Endothelial cell of umbilical vein (primary cell): Measurements from ENCODE around the gene SLC9A1.

Experiments
- EZH2 ChIP-seq: IDR thresholded peaks from 2 replicates; pipeline ENCODE4 v1.6.1; 2012; ENCODE audit warnings: borderline replicate concordance, low read depth, mild to moderate bottlenecking, moderate library complexity, low read length, inconsistent platforms; ENCODE audit not compliant: severe bottlenecking
- FOS ChIP-seq: IDR thresholded peaks from 2 replicates; pipeline ENCODE4 v1.6.1; 2011; ENCODE audit warnings: mild to moderate bottlenecking, low read length, moderate library complexity, borderline replicate concordance; ENCODE audit not compliant: insufficient read depth
- GATA2 ChIP-seq: IDR thresholded peaks from 2 replicates; pipeline ENCODE4 v1.7.0; 2011; ENCODE audit warnings: low read depth, mild to moderate bottlenecking, moderate library complexity, mixed read lengths, low read length; ENCODE audit not compliant: insufficient read length, insufficient read depth
- JUN ChIP-seq: IDR thresholded peaks from 2 replicates; pipeline ENCODE4 v1.6.1; 2011; ENCODE audit warnings: borderline replicate concordance, low read depth; ENCODE audit not compliant: insufficient read length, insufficient read depth
- MYC ChIP-seq: IDR thresholded peaks from one replicate; pipeline ENCODE4 v1.6.1; 2011; ENCODE audit warnings: mild to moderate bottlenecking, low read depth, low read length
- POLR2A ChIP-seq: IDR thresholded peaks from 2 replicates; pipeline ENCODE4 v1.6.1; 2012; ENCODE audit warnings: low read depth, mild to moderate bottlenecking, control low read depth, low read length
- POLR2AphosphoS5 ChIP-seq: IDR thresholded peaks from 2 replicates; pipeline ENCODE4 v1.6.1; 2012; ENCODE audit warnings: low read depth, mild to moderate bottlenecking, control low read depth, low read length, moderate library complexity; ENCODE audit not compliant: insufficient read depth
- TF ChIP-seq, protein P1 (sequence below), 2 donors: IDR thresholded peaks; 1 replicate in 1 of 2; 2 replicates in 1 of 2; pipeline ENCODE4 v1.5.1; 2011; ENCODE audit warnings: low read length in 2 of 2, mild to moderate bottlenecking in 2 of 2, moderate library complexity in 2 of 2, control low read depth in 1 of 2, inconsistent platforms in 1 of 2, low read depth in 1 of 2; ENCODE audit not compliant: insufficient read depth in 1 of 2; ENCODE audit errors: extremely low read depth in 1 of 2
- TF ChIP-seq, protein P2 (sequence below): IDR thresholded peaks from 2 replicates; pipeline ENCODE4 v1.6.1; 2011; ENCODE audit not compliant: insufficient read depth, insufficient read length

DNA sequence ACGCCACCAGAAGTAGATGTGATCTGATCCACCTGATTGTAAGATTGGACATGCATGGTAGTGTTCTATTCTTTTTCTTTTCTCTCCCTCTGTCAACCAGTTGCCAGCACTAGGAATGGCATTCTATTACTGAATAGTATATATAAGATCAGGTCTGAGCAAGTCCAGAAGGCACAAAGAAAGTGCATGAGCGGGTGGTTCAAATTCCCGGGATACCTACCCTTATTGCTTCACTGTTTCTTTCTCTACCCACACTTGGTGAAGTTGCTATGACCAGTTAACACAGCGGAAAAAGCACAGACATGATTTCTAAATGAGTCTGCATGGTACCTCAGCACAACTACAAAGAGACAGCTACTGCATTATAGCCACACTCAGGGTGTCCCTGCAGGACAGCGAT lies 64.0 kb downstream of the SLC9A1 start:
- TF ChIP-seq, protein P1, sequence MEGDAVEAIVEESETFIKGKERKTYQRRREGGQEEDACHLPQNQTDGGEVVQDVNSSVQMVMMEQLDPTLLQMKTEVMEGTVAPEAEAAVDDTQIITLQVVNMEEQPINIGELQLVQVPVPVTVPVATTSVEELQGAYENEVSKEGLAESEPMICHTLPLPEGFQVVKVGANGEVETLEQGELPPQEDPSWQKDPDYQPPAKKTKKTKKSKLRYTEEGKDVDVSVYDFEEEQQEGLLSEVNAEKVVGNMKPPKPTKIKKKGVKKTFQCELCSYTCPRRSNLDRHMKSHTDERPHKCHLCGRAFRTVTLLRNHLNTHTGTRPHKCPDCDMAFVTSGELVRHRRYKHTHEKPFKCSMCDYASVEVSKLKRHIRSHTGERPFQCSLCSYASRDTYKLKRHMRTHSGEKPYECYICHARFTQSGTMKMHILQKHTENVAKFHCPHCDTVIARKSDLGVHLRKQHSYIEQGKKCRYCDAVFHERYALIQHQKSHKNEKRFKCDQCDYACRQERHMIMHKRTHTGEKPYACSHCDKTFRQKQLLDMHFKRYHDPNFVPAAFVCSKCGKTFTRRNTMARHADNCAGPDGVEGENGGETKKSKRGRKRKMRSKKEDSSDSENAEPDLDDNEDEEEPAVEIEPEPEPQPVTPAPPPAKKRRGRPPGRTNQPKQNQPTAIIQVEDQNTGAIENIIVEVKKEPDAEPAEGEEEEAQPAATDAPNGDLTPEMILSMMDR (IDR thresholded peaks at IDR 0.05; ENCODE audit: extremely low read depth in 1 of 2, insufficient read depth in 1 of 2, low read depth in 1 of 2, low read length in 2 of 2): no peak
- TF ChIP-seq POLR2A (no peak), POLR2AphosphoS5 (no peak), EZH2 (no peak), MYC (no peak), FOS (no peak), JUN (no peak), GATA2 (no peak)
- TF ChIP-seq, protein P2, sequence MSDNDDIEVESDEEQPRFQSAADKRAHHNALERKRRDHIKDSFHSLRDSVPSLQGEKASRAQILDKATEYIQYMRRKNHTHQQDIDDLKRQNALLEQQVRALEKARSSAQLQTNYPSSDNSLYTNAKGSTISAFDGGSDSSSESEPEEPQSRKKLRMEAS: no peak
